GM21528 (cell line): ENCODE measurements around the gene NEK4.
"Not testable (repeated sequence)": the region's sequence is repeated elsewhere in the genome, so short reads cannot be mapped to it uniquely, and the experiment has no call there.

Experiments
- ATAC-seq: cut with Tn5 transposase; IDR thresholded peaks from one replicate; pipeline ENCODE4 v1.9.1; 2021; ENCODE audit warnings: mild to moderate bottlenecking, moderate library complexity; ENCODE audit not compliant: unreplicated experiment, low FRiP score

NEK4 gene

GRCh38 chr3:52679811-52680210, 90.9 kb downstream of the NEK4 start:
- ATAC-seq, result no peak

- ATAC-seq, result no peak
Observed at GRCh38 chr3:52679199-52679538, 91.6 kb downstream of the NEK4 start.

GRCh38 chr3:52678265-52679198, 92.2 kb downstream of the NEK4 start:
- ATAC-seq, result no peak

GRCh38 chr3:52676201-52676600, 94.5 kb downstream of the NEK4 start:
- not testable (repeated sequence) for ATAC-seq

- ATAC-seq, result no peak
Observed at GRCh38 chr3:52671676-52672075, 99.1 kb downstream of the NEK4 start.

- peak; percentile 68 for ATAC-seq
Observed at GRCh38 chr3:52670621-52671521, 99.9 kb downstream of the NEK4 start.

GRCh38 chr3:52663098-52663497, 107.6 kb downstream of the NEK4 start:
- ATAC-seq, result no peak

GRCh38 chr3:52660046-52660445, 110.7 kb downstream of the NEK4 start:
- ATAC-seq, result no peak
